Left renal pelvis (tissue), 4 donors: ENCODE results near the gene ZNF462. TPM values are rescaled to one million over a fixed set of nuclear protein-coding genes. Genes with fewer than 3 reads are reported as not detected.
"Not testable (repeated sequence)": the region's sequence is repeated elsewhere in the genome, so short reads cannot be mapped to it uniquely, and the experiment has no call there.

Source experiments
- DNase-seq, 4 donors: peaks; one replicate each; pipeline ENCODE4 v3.0.0-alpha.2; 2013; ENCODE audit warnings: low read depth in 4 of 4, low spot score in 3 of 4
- polyA plus RNA-seq, 4 donors: library from polyadenylated mRNA; unstranded; fragments of 120-200 nt; gene quantifications; one replicate each; pipeline ENCODE4 v1.2.1, GENCODE V29; 2013; ENCODE audit not compliant: insufficient read length in 4 of 4

ZNF462 gene
- polyA plus RNA-seq, 4 donors, result 13.7 to 31.9 (median 26.6) TPM

- no peak for DNase-seq
Measured at GRCh38 chr9:106886111-106887046, 23.4 kb downstream of the ZNF462 start.

GRCh38 chr9:106887066-106887465 is 24.1 kb downstream of the ZNF462 start:
- DNase-seq, result no peak

DNA sequence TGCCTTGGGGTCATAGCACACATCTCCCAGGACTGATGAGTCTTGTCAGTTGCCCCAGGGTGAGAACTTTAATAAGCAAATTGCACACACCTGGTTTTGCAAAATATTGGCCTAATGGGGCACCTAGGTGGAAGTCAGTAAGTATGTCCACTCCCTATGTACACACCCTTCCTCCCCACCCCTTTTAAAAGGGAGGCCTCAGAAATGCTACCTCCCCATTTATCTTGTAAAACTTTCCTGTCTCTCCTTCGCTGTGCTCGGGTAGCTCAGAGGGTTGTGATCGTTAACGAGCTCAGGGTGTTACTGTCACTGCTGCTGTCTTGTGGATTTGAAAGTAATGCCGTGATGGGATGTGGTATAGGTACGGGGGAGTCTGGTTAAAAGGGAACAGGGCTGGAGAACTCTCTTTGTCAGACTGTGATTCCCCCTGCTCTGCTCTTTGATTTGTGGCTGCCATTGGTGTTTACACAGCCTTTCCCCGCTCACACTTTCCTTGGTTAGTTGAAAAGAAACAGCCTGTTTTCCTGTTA is 26.2 kb downstream of the ZNF462 start:
- peak in 2 of 4 donors; percentile 31 to 64 for DNase-seq

- no peak for DNase-seq
Measured at GRCh38 chr9:106890608-106891007, 27.6 kb downstream of the ZNF462 start.

GRCh38 chr9:106891286-106891685 is 28.3 kb downstream of the ZNF462 start:
- DNase-seq, result no peak

- DNase-seq, result peak in 1 of 4 donors; percentile 22
Measured at GRCh38 chr9:106892632-106893031, 29.7 kb downstream of the ZNF462 start.

GRCh38 chr9:106893088-106893487 is 30.1 kb downstream of the ZNF462 start:
- no peak for DNase-seq

DNA sequence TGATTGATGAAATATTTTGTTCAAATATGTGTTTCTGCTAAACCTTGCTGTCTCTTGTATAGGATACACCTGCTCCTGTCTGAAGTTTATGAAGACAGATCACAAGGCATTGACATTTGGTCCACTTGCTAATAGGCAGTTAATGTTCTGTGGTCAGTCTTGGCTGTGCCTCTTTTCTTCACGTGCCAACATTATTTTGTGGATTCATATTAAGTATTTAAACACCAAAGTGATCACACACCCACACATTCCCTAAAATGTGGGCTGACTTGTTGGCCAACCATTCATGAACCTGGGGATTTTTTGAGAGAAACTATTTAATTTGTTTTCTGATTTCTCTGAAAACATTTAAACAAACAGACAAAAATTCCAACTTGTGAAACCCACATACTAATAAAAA is 33.7 kb downstream of the ZNF462 start:
- DNase-seq, result no peak

DNA sequence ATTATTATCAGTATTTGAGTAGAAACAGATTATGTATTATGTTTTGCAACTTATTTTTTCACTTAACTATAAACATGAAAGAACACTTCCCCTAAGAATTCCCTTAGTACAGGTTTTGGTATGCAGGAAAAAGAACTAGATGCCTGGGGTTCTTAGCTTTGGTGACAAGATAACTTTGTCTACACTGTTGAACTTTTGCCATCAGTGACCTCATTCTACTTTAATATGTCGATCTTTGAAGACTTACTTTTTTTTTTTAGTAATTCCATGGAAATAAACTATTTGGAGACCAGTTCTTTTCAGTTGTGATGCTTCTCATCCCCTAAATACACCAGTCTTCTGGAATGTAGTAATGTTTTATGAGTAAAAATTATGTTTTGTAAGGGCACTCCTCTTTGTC is 34.3 kb downstream of the ZNF462 start:
- no peak for DNase-seq

DNA sequence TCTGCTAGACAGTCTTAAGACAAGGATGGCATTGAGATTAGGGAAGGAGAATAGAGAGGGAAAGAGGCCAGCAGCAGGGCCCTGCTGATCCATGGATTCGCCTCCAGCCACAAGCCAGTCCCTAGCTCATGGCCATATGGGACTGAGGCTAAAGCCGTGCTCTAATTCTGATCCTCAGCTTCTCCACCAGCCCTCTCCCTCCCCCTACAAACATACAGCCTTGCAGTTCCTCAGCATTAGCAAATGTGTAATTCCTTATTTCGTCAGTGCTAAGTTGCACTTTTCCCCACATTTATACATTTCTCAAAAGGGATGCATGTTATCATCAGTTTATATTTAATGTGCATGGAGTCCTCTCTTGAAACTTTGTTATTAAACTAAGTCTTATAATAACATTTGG is 34.8 kb downstream of the ZNF462 start:
- no peak for DNase-seq

DNA sequence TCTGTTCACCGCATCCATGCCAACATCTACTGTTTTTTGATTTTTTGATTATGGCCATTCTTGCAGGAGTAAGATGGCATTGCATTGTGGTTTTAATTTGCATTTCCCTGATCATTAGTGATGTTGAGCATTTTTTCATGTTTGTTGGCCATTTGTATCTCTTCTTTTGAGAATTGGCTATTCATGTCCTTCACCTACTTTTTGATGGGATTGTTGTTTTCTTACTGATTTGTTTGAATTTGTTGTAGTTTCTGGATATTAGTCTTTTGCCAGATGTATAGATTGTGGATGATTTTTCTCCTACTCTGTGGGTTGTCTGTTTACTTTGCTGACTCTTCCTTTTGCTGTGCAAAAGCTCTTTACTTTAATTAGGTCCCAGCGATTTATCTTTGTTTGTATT is 37.6 kb downstream of the ZNF462 start:
- DNase-seq, result not testable (repeated sequence)

DNA sequence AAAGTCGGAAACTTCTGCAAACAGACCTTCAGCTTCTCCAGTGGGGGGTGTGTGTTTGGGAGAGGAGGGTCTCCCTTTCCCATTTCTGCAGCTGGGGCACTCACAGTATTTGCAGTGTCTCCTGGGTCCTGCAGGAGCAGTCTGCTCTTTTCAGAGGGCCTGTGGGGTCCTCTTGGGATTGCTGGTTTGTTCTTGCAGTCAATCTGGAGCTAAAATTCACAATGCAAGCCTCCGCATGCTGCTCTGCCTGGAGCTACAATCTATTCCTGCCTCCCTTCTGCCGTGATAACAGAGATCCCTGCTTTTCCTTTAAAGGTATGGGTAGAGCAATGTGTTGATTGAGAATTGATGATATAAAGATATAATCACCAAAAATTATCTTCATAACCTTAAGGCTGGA is 43.2 kb downstream of the ZNF462 start:
- DNase-seq, result no peak

GRCh38 chr9:106911951-106912350 is 49.0 kb downstream of the ZNF462 start:
- DNase-seq, result no peak

- no peak for DNase-seq
Measured at GRCh38 chr9:106913276-106913675, 50.3 kb downstream of the ZNF462 start.

DNA sequence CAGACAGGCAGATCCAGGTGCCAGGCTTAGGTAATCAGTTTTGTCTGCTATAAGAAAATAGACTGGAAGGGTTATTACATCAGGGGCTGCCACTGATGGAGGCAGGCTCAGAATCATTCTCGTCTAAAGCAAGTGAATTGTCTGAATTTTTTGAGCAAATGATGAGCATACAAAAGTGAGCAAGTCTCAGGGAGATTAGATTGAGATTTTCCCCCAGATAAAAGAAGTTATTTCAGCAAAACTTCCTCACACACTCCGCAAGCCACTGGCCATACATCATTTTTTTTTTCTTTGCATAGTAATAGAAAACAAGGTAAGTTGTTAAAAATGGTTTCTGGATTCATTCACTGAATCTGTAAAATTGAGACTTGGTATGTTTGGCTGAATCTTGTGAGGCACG is 52.9 kb downstream of the ZNF462 start:
- DNase-seq, result no peak

- DNase-seq, result no peak
Measured at GRCh38 chr9:106916466-106917235, 53.7 kb downstream of the ZNF462 start.

- no peak for DNase-seq
Measured at GRCh38 chr9:106918825-106919509, 56.0 kb downstream of the ZNF462 start.

GRCh38 chr9:106920091-106920490 is 57.1 kb downstream of the ZNF462 start:
- DNase-seq, result no peak

GRCh38 chr9:106920701-106921283 is 57.8 kb downstream of the ZNF462 start:
- DNase-seq, result peak in 1 of 4 donors; percentile 18

DNA sequence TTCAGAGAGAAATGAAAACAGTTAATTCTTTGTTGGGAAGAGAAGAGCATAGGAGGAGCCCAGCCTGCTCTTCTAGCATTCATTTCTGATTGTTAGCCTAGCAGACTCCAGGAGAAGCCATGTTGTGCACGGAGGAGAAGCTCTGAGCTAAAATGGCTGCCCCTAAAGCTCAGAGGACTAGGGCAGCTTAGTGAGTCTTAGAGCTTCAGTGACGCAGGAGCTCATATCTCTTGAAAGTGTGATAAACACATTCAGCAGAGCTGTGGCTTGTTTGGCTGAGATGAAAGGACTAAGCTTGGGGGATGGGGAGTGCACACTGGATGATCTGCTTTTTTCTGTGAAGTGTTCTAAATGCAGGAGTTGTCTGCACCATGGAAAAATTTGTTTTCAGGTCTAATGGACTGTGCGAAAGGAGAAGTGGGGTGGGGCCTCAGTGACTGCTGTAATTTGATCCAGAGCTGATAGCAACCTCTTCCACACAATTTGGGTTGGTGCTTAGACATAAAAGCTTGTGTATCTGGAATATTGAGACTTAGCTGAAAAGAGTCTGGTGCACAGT is 58.5 kb downstream of the ZNF462 start:
- peak in 3 of 4 donors; percentile 40 to 43 (median 42) for DNase-seq
